Uterus (tissue), 2 donors: ENCODE results near the gene GNLY.

Experiments
- POLR2A ChIP-seq, 2 donors: fragments of 450-650 bp; IDR thresholded peaks; one replicate each; pipeline ENCODE4 v1.6.1; 2016; ENCODE audit warnings: antibody characterized with exemption in 2 of 2, mild to moderate bottlenecking in 1 of 2, moderate library complexity in 1 of 2
- TF ChIP-seq, protein P1 (sequence below), 4 experiments: fragments of 200-600 bp in 2 of 4; fragments of 450-650 bp in 2 of 4; sonication (generic) in 2 of 4; IDR thresholded peaks; one replicate each; pipeline ENCODE4 v1.5.1; 2016 to 2019; ENCODE audit warnings: antibody characterized with exemption in 4 of 4, mild to moderate bottlenecking in 2 of 4, moderate library complexity in 1 of 4

DNA sequence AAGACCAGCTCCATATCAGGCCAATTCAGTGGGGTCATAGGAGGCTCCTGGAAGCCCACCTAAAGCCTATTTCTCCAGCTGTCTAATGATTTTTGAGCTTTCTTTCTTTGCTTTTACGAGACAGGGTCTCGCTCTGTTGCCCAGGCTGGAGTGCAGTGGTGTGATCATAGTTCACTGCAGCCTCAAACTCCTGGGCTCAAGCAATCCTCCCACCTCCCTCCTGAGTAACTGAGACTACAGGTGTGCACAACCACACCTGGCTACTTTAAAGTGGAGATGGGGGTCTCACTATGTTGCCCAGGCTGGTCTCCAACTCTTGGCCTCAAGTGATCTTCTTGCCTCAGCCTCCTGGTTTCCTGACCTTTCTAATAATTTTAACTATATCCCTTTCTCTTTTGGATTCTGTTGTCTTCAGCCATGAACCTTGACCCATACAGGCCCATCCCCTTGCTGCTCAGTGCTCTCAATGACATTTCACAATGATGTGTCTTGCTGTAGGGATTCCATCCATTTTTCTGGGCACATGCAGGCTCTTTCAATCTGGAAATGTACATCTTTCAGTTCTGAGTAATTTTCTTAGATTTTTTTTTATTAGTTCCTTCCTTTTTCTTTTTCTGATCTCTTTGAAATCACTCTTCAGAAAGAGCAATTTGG lies 29.7 kb downstream of the GNLY start:
- TF ChIP-seq, protein P1, sequence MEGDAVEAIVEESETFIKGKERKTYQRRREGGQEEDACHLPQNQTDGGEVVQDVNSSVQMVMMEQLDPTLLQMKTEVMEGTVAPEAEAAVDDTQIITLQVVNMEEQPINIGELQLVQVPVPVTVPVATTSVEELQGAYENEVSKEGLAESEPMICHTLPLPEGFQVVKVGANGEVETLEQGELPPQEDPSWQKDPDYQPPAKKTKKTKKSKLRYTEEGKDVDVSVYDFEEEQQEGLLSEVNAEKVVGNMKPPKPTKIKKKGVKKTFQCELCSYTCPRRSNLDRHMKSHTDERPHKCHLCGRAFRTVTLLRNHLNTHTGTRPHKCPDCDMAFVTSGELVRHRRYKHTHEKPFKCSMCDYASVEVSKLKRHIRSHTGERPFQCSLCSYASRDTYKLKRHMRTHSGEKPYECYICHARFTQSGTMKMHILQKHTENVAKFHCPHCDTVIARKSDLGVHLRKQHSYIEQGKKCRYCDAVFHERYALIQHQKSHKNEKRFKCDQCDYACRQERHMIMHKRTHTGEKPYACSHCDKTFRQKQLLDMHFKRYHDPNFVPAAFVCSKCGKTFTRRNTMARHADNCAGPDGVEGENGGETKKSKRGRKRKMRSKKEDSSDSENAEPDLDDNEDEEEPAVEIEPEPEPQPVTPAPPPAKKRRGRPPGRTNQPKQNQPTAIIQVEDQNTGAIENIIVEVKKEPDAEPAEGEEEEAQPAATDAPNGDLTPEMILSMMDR (IDR thresholded peaks at IDR 0.05): no peak
- no peak for TF ChIP-seq POLR2A (IDR thresholded peaks at IDR 0.05)
